ENCODE measurements around the gene ENTPD3.

ENTPD3 gene

DNA sequence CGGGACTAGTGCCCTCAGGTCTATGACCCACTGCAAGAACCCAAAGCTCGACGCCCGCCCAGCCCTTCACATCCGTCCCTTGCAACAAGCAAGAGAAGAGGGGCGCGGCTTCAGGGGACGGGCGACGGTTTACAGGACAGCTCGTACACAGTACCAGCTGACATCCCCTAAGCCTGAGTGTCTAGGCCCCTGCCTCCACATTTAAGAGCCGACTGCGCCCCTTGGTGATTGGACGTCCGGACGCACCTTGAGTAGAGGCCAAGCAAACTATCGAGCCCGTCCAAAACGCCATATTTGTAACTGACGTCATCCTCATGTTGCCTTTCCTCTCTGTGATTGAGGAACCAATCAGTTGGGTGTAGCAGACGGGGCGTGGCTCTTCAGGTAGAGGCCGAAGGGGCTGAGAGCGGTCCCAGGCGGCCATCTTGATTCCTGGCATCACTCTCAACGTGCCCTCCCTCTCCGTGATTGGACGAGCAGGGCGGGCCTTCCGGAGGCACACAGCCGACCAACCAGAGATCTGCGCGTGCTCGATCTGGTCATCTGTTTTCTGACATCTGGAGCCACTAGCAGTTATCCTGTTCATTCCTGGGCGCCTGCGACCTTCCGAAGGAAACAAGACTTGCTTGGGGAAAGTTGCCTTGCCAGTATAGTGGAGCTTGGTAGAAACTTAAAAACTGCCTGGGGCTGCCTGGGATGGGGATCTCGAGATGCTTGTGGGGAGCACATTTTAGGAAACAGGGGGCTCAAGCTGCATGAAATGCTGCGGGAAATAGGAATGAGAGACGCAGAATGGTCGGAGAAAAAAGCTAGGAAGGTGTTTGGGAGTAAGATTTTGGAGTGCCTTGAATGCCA, 66.1 kb downstream of the ENTPD3 start:
- Mint-ChIP-seq H3K27ac (peak overlapping the region; percentile 99), H3K4me3 (peak overlapping the region; percentile 93), H3K27me3 (ENCODE audit: low read depth, poor library complexity) (peaks cover 10% of the 10 kb centered on the region), H3K36me3 (ENCODE audit: low read depth) (peaks cover 5% of the 10 kb centered on the region), H3K9me3 (no peaks in the 10 kb centered on the region), H3K4me1 (peaks cover 44% of the 10 kb centered on the region)
- peak; percentile 95 for DNase-seq
- TF ChIP-seq, protein P1, sequence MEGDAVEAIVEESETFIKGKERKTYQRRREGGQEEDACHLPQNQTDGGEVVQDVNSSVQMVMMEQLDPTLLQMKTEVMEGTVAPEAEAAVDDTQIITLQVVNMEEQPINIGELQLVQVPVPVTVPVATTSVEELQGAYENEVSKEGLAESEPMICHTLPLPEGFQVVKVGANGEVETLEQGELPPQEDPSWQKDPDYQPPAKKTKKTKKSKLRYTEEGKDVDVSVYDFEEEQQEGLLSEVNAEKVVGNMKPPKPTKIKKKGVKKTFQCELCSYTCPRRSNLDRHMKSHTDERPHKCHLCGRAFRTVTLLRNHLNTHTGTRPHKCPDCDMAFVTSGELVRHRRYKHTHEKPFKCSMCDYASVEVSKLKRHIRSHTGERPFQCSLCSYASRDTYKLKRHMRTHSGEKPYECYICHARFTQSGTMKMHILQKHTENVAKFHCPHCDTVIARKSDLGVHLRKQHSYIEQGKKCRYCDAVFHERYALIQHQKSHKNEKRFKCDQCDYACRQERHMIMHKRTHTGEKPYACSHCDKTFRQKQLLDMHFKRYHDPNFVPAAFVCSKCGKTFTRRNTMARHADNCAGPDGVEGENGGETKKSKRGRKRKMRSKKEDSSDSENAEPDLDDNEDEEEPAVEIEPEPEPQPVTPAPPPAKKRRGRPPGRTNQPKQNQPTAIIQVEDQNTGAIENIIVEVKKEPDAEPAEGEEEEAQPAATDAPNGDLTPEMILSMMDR (IDR thresholded peaks at IDR 0.05) = no peak

DNA sequence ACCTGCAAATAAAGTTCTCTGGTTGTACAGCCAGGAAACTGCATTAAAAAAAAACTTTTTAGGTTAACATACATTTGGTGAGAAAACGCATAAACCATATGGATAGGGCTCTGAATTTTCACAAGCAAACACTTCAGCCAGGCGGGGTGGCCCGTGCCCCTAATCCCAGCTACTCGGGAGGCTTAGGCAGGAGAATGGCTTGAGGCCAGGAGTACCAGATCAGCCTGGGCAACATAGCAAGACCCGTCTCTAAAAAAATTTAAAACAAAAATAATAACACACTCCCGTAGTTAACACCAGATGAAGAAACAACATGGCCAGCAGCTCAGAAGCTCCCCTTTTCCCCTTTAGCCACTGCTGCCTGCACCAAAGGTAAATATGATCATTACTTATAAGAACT, 66.9 kb downstream of the ENTPD3 start:
- TF ChIP-seq, protein P1 (IDR thresholded peaks at IDR 0.05) = no peak
- H3K27me3 Mint-ChIP-seq (ENCODE audit: low read depth, poor library complexity) = peaks cover 10% of the 10 kb centered on the region
- no peaks in the 10 kb centered on the region for H3K9me3 Mint-ChIP-seq
- no peak overlapping the region for H3K27ac Mint-ChIP-seq
- DNase-seq = no peak
- H3K36me3 Mint-ChIP-seq (ENCODE audit: low read depth) = peaks cover 13% of the 10 kb centered on the region
- peaks cover 52% of the 10 kb centered on the region for H3K4me1 Mint-ChIP-seq
- peak overlapping the region; percentile 93 for H3K4me3 Mint-ChIP-seq

DNA sequence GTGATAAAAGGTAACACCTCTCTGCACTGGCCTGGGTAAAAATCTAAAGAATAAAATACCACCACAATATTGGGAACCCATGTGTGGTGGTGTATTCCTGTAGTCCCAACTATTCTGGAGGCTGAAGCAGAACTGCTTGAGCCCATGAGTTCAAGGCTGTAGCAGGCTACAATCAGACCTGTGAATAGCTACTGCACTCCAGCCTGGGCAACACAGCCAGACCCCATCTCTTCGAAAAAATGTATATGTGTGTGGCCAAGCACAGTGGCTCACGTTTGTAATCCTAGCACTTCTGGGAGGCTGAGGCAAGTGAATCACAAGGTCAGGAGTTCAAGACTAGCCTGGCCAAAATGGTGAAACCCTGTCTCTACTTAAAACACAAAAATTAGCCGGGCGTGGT, 68.3 kb downstream of the ENTPD3 start:
- Mint-ChIP-seq H3K9me3 (no peaks in the 10 kb centered on the region), H3K4me3 (peak overlapping the region; percentile 94), H3K27me3 (ENCODE audit: low read depth, poor library complexity) (peaks cover 10% of the 10 kb centered on the region), H3K36me3 (ENCODE audit: low read depth) (peaks cover 22% of the 10 kb centered on the region), H3K27ac (no peak overlapping the region), H3K4me1 (peaks cover 56% of the 10 kb centered on the region)
- DNase-seq = no peak
- TF ChIP-seq, protein P1 (IDR thresholded peaks at IDR 0.05) = no peak

DNA sequence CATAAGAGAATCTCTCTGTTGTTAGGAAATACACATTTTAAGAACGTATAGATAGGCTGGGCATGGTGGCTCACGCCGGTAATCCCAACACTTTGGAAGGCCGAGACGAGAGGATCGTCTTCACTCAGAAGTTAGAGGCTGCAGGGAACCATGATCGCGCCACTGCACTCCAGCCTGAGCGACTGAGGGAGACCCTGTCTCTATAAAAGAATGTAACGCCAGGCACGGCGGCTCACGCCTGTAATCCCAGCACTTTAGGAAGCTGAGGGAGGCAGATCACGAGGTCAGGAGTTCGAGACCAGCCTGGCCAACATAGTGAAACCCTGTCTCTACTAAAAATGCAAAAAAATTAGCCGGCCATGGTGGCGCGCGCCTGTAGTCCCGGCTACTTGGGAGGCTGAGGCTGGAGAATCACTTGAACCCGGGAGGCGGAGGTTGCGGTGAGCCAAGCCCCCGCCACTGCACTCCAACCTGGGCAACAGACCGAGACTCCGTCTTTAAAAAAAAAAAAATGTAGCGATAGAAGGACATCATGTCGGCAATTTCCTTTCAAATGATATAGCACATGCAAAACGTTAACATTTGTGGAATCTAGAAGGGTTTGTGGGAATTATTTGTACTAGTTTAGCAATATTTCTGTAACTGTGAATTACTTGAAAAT, 69.4 kb downstream of the ENTPD3 start:
- no peak for DNase-seq
- no peaks in the 10 kb centered on the region for H3K9me3 Mint-ChIP-seq
- H3K27ac Mint-ChIP-seq = peak overlapping the region; percentile 90
- H3K4me1 Mint-ChIP-seq = peaks cover 56% of the 10 kb centered on the region
- peak overlapping the region; percentile 94 for H3K4me3 Mint-ChIP-seq
- peaks cover 10% of the 10 kb centered on the region for H3K27me3 Mint-ChIP-seq (ENCODE audit: low read depth, poor library complexity)
- TF ChIP-seq, protein P1 (IDR thresholded peaks at IDR 0.05) = no peak
- H3K36me3 Mint-ChIP-seq (ENCODE audit: low read depth) = peaks cover 30% of the 10 kb centered on the region

DNA sequence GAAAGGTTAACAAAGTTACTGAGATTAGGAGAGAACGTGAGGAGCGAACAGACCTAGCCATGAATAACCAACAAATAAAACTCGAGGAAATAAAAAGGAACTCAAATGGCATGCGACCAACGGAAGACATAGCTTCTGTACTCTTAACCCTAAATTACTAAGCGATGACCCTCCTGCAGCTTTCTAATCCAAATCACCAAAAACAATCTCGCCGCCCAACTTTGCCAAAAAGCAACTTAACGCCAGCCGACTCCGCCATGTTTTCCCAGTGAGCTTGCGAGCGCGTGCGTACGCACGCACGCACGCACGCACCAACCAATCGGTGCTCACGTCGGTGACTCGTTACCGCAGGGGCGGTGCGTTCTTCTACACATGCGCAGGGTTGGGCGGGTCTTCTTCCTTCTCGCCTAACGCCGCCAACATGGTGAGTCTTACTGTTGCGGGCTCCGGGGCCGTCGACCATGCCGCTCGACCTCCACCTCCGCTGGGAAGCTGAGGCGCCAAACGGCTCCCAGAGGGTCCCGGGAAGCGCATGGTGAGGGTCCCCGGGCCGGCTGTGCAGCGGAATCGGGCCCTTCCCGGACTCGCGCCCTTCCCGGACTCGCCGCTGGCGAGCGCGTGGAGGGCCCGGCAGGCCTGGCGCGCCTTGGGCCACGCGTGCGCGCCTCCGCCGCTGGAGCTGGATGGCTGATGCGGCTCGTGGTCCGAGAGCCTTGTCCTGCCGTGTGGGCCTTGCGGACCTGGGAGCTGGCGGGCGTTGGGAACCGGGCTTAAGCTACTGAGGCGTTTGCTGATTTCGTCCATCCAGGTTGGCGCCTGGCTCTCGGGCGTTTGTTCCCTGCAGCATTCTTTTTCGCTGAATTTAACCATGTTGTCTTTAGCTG, 70.2 kb downstream of the ENTPD3 start, which contains the start of gene RPL14:
RPL14 (plus strand) TSS at position 400 of the 884 bp plus-strand sequence; CDS start at position 533, 133 bp downstream.
- Mint-ChIP-seq H3K27me3 (ENCODE audit: low read depth, poor library complexity) (peaks cover 10% of the 10 kb centered on the region), H3K4me3 (peak within 1 kb of the TSS; percentile 94), H3K4me1 (peaks cover 49% of the 10 kb centered on the region), H3K9me3 (no peaks in the 10 kb centered on the region), H3K27ac (peak within 1 kb of the TSS; percentile 90), H3K36me3 (ENCODE audit: low read depth) (peaks cover 37% of the 10 kb centered on the region)
- DNase-seq = peak; percentile 94
- TF ChIP-seq, protein P1 (IDR thresholded peaks at IDR 0.05) = no peak
